ENCODE results near the gene BOLA2B.

Gene BOLA2B

GRCh38 chr16:30145657-30146056 lies 47.8 kb downstream of the BOLA2B start:
- in situ Hi-C loops (cut with MboI; ENCODE audit: low sequenced_read_pairs): no loop called here

DNA sequence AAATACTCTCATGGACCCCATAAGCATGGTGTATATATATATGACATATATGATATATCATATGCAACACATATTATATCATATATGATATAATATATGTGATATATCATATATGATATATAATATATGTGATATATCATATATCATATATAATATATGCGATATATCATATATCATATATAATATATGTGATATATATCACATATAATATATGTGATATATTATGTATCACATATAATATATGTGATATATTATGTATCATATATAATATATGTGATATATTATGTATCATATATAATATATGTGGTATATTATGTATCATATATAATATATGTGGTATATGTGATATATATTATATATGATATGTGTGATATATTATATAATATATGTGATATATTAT lies 48.5 kb downstream of the BOLA2B start:
- in situ Hi-C loops (cut with MboI; ENCODE audit: low sequenced_read_pairs): no loop called here

DNA sequence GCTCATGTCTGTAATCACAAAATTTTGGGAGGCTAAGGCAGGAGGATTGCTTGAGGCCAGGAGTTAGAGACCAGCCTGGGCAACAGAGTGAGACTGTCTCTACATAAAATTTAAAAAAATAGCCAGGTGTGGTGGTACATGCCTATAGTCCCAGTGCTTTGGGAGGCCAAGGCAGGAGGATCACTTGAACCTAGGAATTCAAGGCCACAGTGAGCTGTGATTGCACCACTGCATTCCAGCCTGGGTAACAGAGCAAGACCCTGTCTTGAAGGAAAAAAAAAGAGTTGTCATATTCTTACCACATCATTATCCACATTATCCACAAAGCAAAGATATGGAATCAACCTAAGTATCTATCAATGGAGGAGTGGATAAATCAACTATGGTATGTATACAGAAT lies 49.4 kb downstream of the BOLA2B start:
- in situ Hi-C loops (cut with MboI; ENCODE audit: low sequenced_read_pairs): no loop called here

GRCh38 chr16:30143347-30143702 lies 50.1 kb downstream of the BOLA2B start:
- in situ Hi-C loops (cut with MboI; ENCODE audit: low sequenced_read_pairs): no loop called here
